HepG2 (cell line): ENCODE data around the gene TRPT1. TPM values are rescaled to one million over a fixed set of nuclear protein-coding genes. Genes with fewer than 3 reads are reported as not detected.

Experiments used
- ATAC-seq: fragments of 200-7000 bp; cut with Tn5 transposase; 3 replicates; pipeline ENCODE4 v1.9.1; 2020; ENCODE audit warnings: mild to moderate bottlenecking, moderate library complexity
- BruUV-seq: library from RNA; stranded (reverse); fragments of 400-500 nt; replicated peaks from 2 replicates; lab custom pipeline; 2021; lab: Mats Ljungman, UMichigan
- CTCF ChIA-PET: fragments of 300-600 bp; formaldehyde crosslinking; extraction: SDS; loops from one replicate; lab custom pipeline; 2021; ENCODE audit warnings: low total read pairs, inconsistent platforms, low intra/inter-chr PET ratio; lab: Yijun Ruan, JAX
- POLR2A ChIA-PET: fragments of 350-600 bp; sonication (Branson Sonifier 250); formaldehyde crosslinking; loops from one replicate; lab custom pipeline; 2020; ENCODE audit warnings: antibody characterized with exemption, inconsistent platforms; lab: Yijun Ruan, JAX
- DNase-seq: peaks from one replicate; pipeline ENCODE4 v3.0.0-alpha.2; 2015; ENCODE audit warnings: low spot score
- FAIRE-seq: peaks from 3 replicates; lab custom pipeline; 2011; peaks lifted over from hg19 to GRCh38; lab: Jason Lieb, UNC
- H2AFZ ChIP-seq: one replicate; pipeline ENCODE4 v1.6.1; 2011; ENCODE audit warnings: low read length, inconsistent platforms
- H3K27ac ChIP-seq: fragments of 300-600 bp; 3 replicates; pipeline ENCODE4 v1.8.0; 2011; ENCODE audit warnings: mixed run types, mild to moderate bottlenecking, mixed read lengths, low read length, inconsistent platforms; ENCODE audit not compliant: insufficient read depth; ENCODE audit errors: extremely low read length
- H3K27me3 ChIP-seq, 2 experiments: fragments of 200-600 bp in 1 of 2; 2 replicates in 1 of 2; 3 replicates in 1 of 2; pipeline versions ENCODE4 v1.6.0 to v1.8.0; 2011; ENCODE audit warnings: low read length in 2 of 2, mild to moderate bottlenecking in 2 of 2, moderate library complexity in 2 of 2, inconsistent platforms in 1 of 2; ENCODE audit not compliant: insufficient read depth in 2 of 2, control insufficient read depth in 1 of 2
- H3K36me3 ChIP-seq, 2 experiments: fragments of 200-600 bp in 1 of 2; replicated peaks in 1 of 2; 2 replicates in 1 of 2; 3 replicates in 1 of 2; pipeline versions ENCODE4 v1.5.1 to v1.8.0; 2011; ENCODE audit warnings: low read length in 2 of 2, inconsistent platforms in 1 of 2; ENCODE audit not compliant: insufficient read depth in 2 of 2, control insufficient read depth in 1 of 2
- H3K4me1 ChIP-seq: 2 replicates; pipeline ENCODE4 v1.5.1; 2012; ENCODE audit warnings: low read length, inconsistent platforms; ENCODE audit not compliant: insufficient read depth
- H3K4me2 ChIP-seq: 2 replicates; pipeline ENCODE4 v1.6.0; 2011; ENCODE audit warnings: low read depth, low read length, inconsistent platforms
- H3K4me3 ChIP-seq, 3 experiments: fragments of 200-600 bp in 1 of 3; sonication (generic), shearing (Covaris generic) in 1 of 3; replicated peaks in 1 of 3; 2 replicates each; pipeline ENCODE4 v1.5.1; 2011 to 2016; ENCODE audit warnings: low read length in 3 of 3, inconsistent platforms in 2 of 3, low read depth in 2 of 3, mild to moderate bottlenecking in 2 of 3, control low read depth in 1 of 3, mixed read lengths in 1 of 3; ENCODE audit not compliant: insufficient read depth in 1 of 3
- H3K79me2 ChIP-seq: one replicate; pipeline ENCODE4 v1.6.1; 2011; ENCODE audit warnings: low read length, inconsistent platforms; ENCODE audit not compliant: insufficient read depth
- H3K9ac ChIP-seq: 2 replicates; pipeline ENCODE4 v1.6.0; 2011; ENCODE audit warnings: mild to moderate bottlenecking, low read depth, low read length, inconsistent platforms; ENCODE audit not compliant: insufficient read depth
- H3K9me3 ChIP-seq: 2 replicates; pipeline ENCODE4 v1.5.1; 2012; ENCODE audit warnings: mild to moderate bottlenecking, low read length
- H4K20me1 ChIP-seq: 2 replicates; pipeline ENCODE4 v1.6.0; 2011; ENCODE audit warnings: inconsistent platforms, mild to moderate bottlenecking, low read length, moderate library complexity; ENCODE audit not compliant: insufficient read depth
- BRCA1 ChIP-seq: sonication (generic); formaldehyde crosslinking; IDR thresholded peaks from 2 replicates; pipeline ENCODE4 v1.4.0; 2020; ENCODE audit warnings: missing genetic modification reagents
- ETS1 ChIP-seq: sonication (generic); formaldehyde crosslinking; IDR thresholded peaks from 2 replicates; pipeline ENCODE4 v1.4.0; 2020; ENCODE audit warnings: missing genetic modification reagents
- JUNB ChIP-seq: sonication (generic); formaldehyde crosslinking; IDR thresholded peaks from 2 replicates; pipeline ENCODE4 v1.8.0; 2022; ENCODE audit warnings: missing genetic modification reagents, mild to moderate bottlenecking, borderline replicate concordance
- KLF6 ChIP-seq: IDR thresholded peaks from 2 replicates; pipeline ENCODE4 v1.8.0; 2016; ENCODE audit warnings: missing biosample characterization, missing genetic modification reagents
- MAZ ChIP-seq, 2 experiments: sonication (generic) in 1 of 2; formaldehyde crosslinking in 1 of 2; IDR thresholded peaks; 2 replicates each; pipeline versions ENCODE4 v1.5.0 to v1.6.1; 2012 to 2020; ENCODE audit warnings: low read depth in 2 of 2, mild to moderate bottlenecking in 2 of 2, borderline replicate concordance in 1 of 2, improper control_type of control experiment in 1 of 2, low read length in 1 of 2, missing genetic modification reagents in 1 of 2, moderate library complexity in 1 of 2
- MYNN ChIP-seq: sonication (generic); formaldehyde crosslinking; IDR thresholded peaks from 2 replicates; pipeline ENCODE4 v1.4.0; 2020; ENCODE audit warnings: mild to moderate bottlenecking, low read depth, missing genetic modification reagents
- RFX1 ChIP-seq: fragments of 450-650 bp; IDR thresholded peaks from 2 replicates; pipeline ENCODE4 v1.6.1; 2017
- SAP130 ChIP-seq: IDR thresholded peaks from 2 replicates; pipeline ENCODE4 v1.6.1; 2016; ENCODE audit warnings: low read depth
- SETDB1 ChIP-seq: sonication (generic); formaldehyde crosslinking; IDR thresholded peaks from 2 replicates; pipeline ENCODE4 v1.5.1; 2020; ENCODE audit warnings: missing genetic modification reagents, mild to moderate bottlenecking, borderline replicate concordance
- SP5 ChIP-seq: IDR thresholded peaks from 2 replicates; pipeline ENCODE4 v1.6.1; 2016; ENCODE audit warnings: low read depth, borderline replicate concordance
- TAF1 ChIP-seq: sonication (generic); formaldehyde crosslinking; IDR thresholded peaks from 2 replicates; pipeline ENCODE4 v1.4.0; 2020; ENCODE audit warnings: missing genetic modification reagents
- ZNF274 ChIP-seq: sonication (generic); formaldehyde crosslinking; IDR thresholded peaks from 2 replicates; pipeline ENCODE4 v1.5.1; 2020; ENCODE audit warnings: mild to moderate bottlenecking, missing genetic modification reagents
- ZNF510 ChIP-seq: sonication (generic); formaldehyde crosslinking; IDR thresholded peaks from 2 replicates; pipeline ENCODE4 v1.4.0; 2020; ENCODE audit warnings: low read depth, mild to moderate bottlenecking, missing genetic modification reagents
- ZNF768 ChIP-seq: sonication (generic); formaldehyde crosslinking; IDR thresholded peaks from 2 replicates; pipeline ENCODE4 v1.4.0; 2020; ENCODE audit warnings: missing genetic modification reagents
- ZNF83 ChIP-seq: sonication (generic); formaldehyde crosslinking; IDR thresholded peaks from 2 replicates; pipeline ENCODE4 v1.4.0; 2020; ENCODE audit warnings: missing genetic modification reagents, mild to moderate bottlenecking, borderline replicate concordance
- WGBS: methylation state at CpG from one replicate; pipeline ENCODE4 v1.1.6; 2017; ENCODE audit warnings: low lambda C conversion rate; 5-methylcytosine and 5-hydroxymethylcytosine counted together
- in situ Hi-C: cut with HindIII; loops from 2 replicates; pipeline ENCODE4 v1.10.0; 2017; ENCODE audit warnings: low pct_unique_long_range_greater_than_20kb; ENCODE audit not compliant: extremely low pct_ligation_motif_present
- intact Hi-C: fragments of 100-400 bp; cut with micrococcal nuclease; formaldehyde crosslinking; loops from one replicate; pipeline ENCODE4 v1.10.0; 2022; ENCODE audit not compliant: unreplicated experiment
- polyA plus RNA-seq, 8 experiments: library from polyadenylated mRNA; depleted of rRNA in 3 of 8; stranded (reverse) in 7 of 8; unstranded in 1 of 8; fragments of >200 nt; fragmentation: Illumina TruSeq in 4 of 8; extraction: Trizol in 4 of 8; gene quantifications; 2 replicates each; pipeline versions ENCODE4 v1.2.1 to v1.2.3, GENCODE V29; 2011 to 2016; ENCODE audit warnings: low read depth in 4 of 8, missing spikeins in 1 of 8, mixed read lengths in 1 of 8; ENCODE audit not compliant: insufficient read depth in 1 of 8
- total RNA-seq, 5 experiments: library from RNA; depleted of rRNA; stranded (reverse); fragments of >200 nt; fragmentation: Illumina TruSeq; extraction: Trizol; gene quantifications; 2 replicates each; pipeline ENCODE4 v1.2.3, GENCODE V29; 2016; ENCODE audit warnings: low read depth in 1 of 5
- TF ChIP-seq, protein P1 (sequence below): sonication (generic); formaldehyde crosslinking; IDR thresholded peaks from 2 replicates; pipeline ENCODE4 v1.4.0; 2020; ENCODE audit warnings: mild to moderate bottlenecking, missing genetic modification reagents
- TF ChIP-seq, protein P2 (sequence below): sonication (generic); formaldehyde crosslinking; IDR thresholded peaks from 2 replicates; pipeline ENCODE4 v1.4.0; 2020; ENCODE audit warnings: missing genetic modification reagents, low read depth, mild to moderate bottlenecking, borderline replicate concordance

The TRPT1 gene
- total and polyA plus RNA-seq, 2 of the 13 experiments (the other 11 are each of a cell fraction or from before 2014, with no cell fraction given), result 24.8 to 40.7 TPM

- peaks cover 0 to 11% of the 10 kb centered on the region in 2 experiments; a peak in 2 of 5 replicates for H3K36me3 ChIP-seq
- peak; percentile 58 for DNase-seq
- no peaks in the 10 kb centered on the region for H4K20me1 ChIP-seq
- BruUV-seq, result TSS peak; percentile 52
- POLR2A ChIA-PET, result interaction anchor here (0.5 to 8.3 kb wide), 8 partner anchors 9 to 71 kb away, joined by 3 to 113 read pairs (median 7); partner anchors contain the start of genes NUDT22, PRDX5, STIP1 and TRMT112
- ATAC-seq, result no peak
- FAIRE-seq, result no peak
- intact Hi-C loops (loop anchor here (5.0 kb wide), 1 partner anchor 56 kb away; the partner anchor contains the start of gene CATSPERZ), in situ Hi-C loops (no loop called here)
- peak overlapping the region; percentile 82 for H3K4me2 ChIP-seq
- no peaks in the 10 kb centered on the region for H3K27me3 ChIP-seq
- peak overlapping the region; percentile 76 to 95 (median 79) for H3K4me3 ChIP-seq
- CTCF ChIA-PET, result no interaction called here
- H3K27ac ChIP-seq, result peak overlapping the region; percentile 68
- WGBS, result 2% methylated on average over 7 of the region's 46 CpGs
- H2AFZ ChIP-seq, result no peak overlapping the region
- peaks cover 64% of the 10 kb centered on the region for H3K4me1 ChIP-seq
- peaks cover 26% of the 10 kb centered on the region for H3K79me2 ChIP-seq
- no peaks in the 10 kb centered on the region for H3K9me3 ChIP-seq
- H3K9ac ChIP-seq, result peak overlapping the region; percentile 79
- TF ChIP-seq ZNF510 (CRISPR knock-in tag) (no peak), SP5 (CRISPR knock-in tag) (no peak), TAF1 (CRISPR knock-in tag) (peak; percentile 26; the same call in 1 of the 2 replicates), KLF6 (CRISPR knock-in tag) (0 out of 2 replicates have a peak, but pooled peaks have one; percentile 25), ZNF768 (CRISPR knock-in tag) (peak; percentile 74; the same call in 1 of the 2 replicates), ETS1 (no peak), RFX1 (no peak), BRCA1 (CRISPR knock-in tag) (no peak; the same call in 1 of the 2 replicates), ZNF83 (CRISPR knock-in tag) (0 out of 2 replicates have a peak, but pooled peaks have one; percentile 37), SETDB1 (no peak), ZNF274 (peak; percentile 45; the same call in 1 of the 2 replicates), MAZ (IDR thresholded peaks at IDR 0.05; ENCODE audit: borderline replicate concordance, low read depth, low read length) (no peak), MAZ (CRISPR knock-in tag; IDR thresholded peaks at IDR 0.05; ENCODE audit: low read depth) (peak; percentile 36; the same call in 1 of the 2 replicates), SAP130 (CRISPR knock-in tag) (peak; percentile 15), MYNN (CRISPR knock-in tag) (no peak), JUNB (no peak)
- TF ChIP-seq, protein P1, sequence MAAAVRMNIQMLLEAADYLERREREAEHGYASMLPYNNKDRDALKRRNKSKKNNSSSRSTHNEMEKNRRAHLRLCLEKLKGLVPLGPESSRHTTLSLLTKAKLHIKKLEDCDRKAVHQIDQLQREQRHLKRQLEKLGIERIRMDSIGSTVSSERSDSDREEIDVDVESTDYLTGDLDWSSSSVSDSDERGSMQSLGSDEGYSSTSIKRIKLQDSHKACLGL (CRISPR knock-in tag), result peak; percentile 53; the same call in 1 of the 2 replicates
- TF ChIP-seq, protein P2, sequence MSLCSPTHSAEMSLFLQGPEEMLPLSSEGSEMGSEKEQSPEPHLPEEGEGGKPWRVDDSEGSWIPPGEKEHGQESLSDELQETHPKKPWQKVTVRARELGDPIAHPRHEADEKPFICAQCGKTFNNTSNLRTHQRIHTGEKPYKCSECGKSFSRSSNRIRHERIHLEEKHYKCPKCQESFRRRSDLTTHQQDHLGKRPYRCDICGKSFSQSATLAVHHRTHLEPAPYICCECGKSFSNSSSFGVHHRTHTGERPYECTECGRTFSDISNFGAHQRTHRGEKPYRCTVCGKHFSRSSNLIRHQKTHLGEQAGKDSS (CRISPR knock-in tag), result peak; percentile 43; the same call in 1 of the 2 replicates
Measured at GRCh38 chr11:64245797-64246620, 20.0 kb upstream of the TRPT1 start.
